Ovary (tissue), 9 donors: ENCODE data around the gene DNMT3L. TPM values are rescaled to one million over a fixed set of nuclear protein-coding genes. Genes with fewer than 3 reads are reported as not detected.

Source experiments
- DNase-seq, 5 donors: peaks; one replicate each; pipeline ENCODE4 v3.0.0-alpha.2; 2019 to 2020
- H3K27ac ChIP-seq, 2 donors: fragments of 200-600 bp; one replicate each; pipeline versions ENCODE4 v1.5.1 to v1.8.0; 2019 to 2022
- H3K27me3 ChIP-seq: fragments of 200-600 bp; one replicate; pipeline ENCODE4 v1.8.0; 2022
- H3K36me3 ChIP-seq: fragments of 200-600 bp; sonication (generic); one replicate; pipeline ENCODE4 v1.5.1; 2019
- H3K4me1 ChIP-seq: one replicate; pipeline ENCODE4 v1.8.1; 2013; ENCODE audit warnings: mild to moderate bottlenecking, moderate library complexity; ENCODE audit not compliant: insufficient read depth
- H3K4me3 ChIP-seq: fragments of 200-600 bp; sonication (generic); one replicate; pipeline ENCODE4 v1.5.1; 2017
- H3K9me3 ChIP-seq, 2 donors: fragments of 200-600 bp in 1 of 2; sonication (generic) in 1 of 2; one replicate each; pipeline versions ENCODE4 v1.5.1 to v1.8.1; 2013 to 2019; ENCODE audit warnings: mild to moderate bottlenecking in 1 of 2, moderate library complexity in 1 of 2
- CTCF ChIP-seq, 3 donors: fragments of 450-650 bp in 2 of 3; fragments of 200-600 bp in 1 of 3; IDR thresholded peaks; one replicate each; pipeline versions ENCODE4 v1.5.1 to v1.8.0; 2016 to 2022; ENCODE audit warnings: antibody characterized with exemption in 3 of 3, mild to moderate bottlenecking in 1 of 3
- EP300 ChIP-seq: sonication (generic); formaldehyde crosslinking; IDR thresholded peaks from one replicate; pipeline ENCODE4 v1.6.1; 2017; ENCODE audit warnings: antibody characterized with exemption
- POLR2A ChIP-seq: fragments of 450-650 bp; IDR thresholded peaks from one replicate; pipeline ENCODE4 v1.6.1; 2017; ENCODE audit warnings: antibody characterized with exemption, mild to moderate bottlenecking, moderate library complexity
- WGBS, 3 donors: extraction: QIAGEN DNeasy Blood & Tissue Kit in 1 of 3; methylation state at CpG; one replicate each; pipeline versions ENCODE4 v1.1.5 to v1.1.7; 2013 to 2017; 5-methylcytosine and 5-hydroxymethylcytosine counted together
- intact Hi-C, 4 donors: fragments of 100-400 bp; cut with DNase I; formaldehyde crosslinking; loops; one replicate each; pipeline versions ENCODE4 v1.11.0 to v1.15.1; 2022 to 2023
- polyA plus RNA-seq, 2 donors: library from polyadenylated mRNA; stranded (reverse); fragments of 200-250 nt in 1 of 2; fragments of 350-450 nt in 1 of 2; fragmentation: Illumina TruSeq in 1 of 2; extraction: RNeasy Lipid Tissue Mini Kit (QIAGEN cat#74804) in 1 of 2; gene quantifications; one replicate each; pipeline ENCODE4 v1.2.3, GENCODE V29; 2013 to 2014
- total RNA-seq, 7 donors: library from RNA; depleted of rRNA in 2 of 7; stranded (reverse); fragments of >200 nt in 2 of 7; fragmentation: NEBNext Ultra II Directional in 3 of 7; extraction: Animal tissue kit (Norgen Biotek cat#: 25700) in 3 of 7; gene quantifications; one replicate each; pipeline versions ENCODE4 v1.1.0 to v1.2.4, GENCODE V29; 2016 to 2023
- donor health status: DM: no; HTN: no; CAD: no; lungs with moderate emphysema.
- donor health status: DM: no; HTN: no; CAD: no.
- donor health status: Bipolar disorder and iron deficiency.
- donor health status: DM: yes; HTN: yes; CAD: no.
- donor health status: DM: no; HTN: no; CAD: no.
- donor health status: DM: yes; HTN: yes; CAD: no.

Gene DNMT3L
- total and polyA plus RNA-seq, 9 donors = not detected

GRCh38 chr21:44262338-44263056 is 800 bp upstream of the DNMT3L start:
- 68 to 79% (median 74%) methylated on average over 11 to 12 of the region's 12 CpGs for WGBS, 3 donors
- Histone ChIP-seq H3K9me3 (peaks cover 0 to 3% of the 10 kb centered on the region in 2 donors), H3K27ac (no peak overlapping the region), H3K27me3 (no peaks in the 10 kb centered on the region), H3K4me3 (no peak overlapping the region), H3K36me3 (no peaks in the 10 kb centered on the region), H3K4me1 (no peaks in the 10 kb centered on the region)
- DNase-seq = no peak
- intact Hi-C loops = no loop called here
- no peak for TF ChIP-seq EP300
- no peak for TF ChIP-seq CTCF (IDR thresholded peaks at IDR 0.05)
- no peak for TF ChIP-seq POLR2A

- Histone ChIP-seq H3K4me1 (no peaks in the 10 kb centered on the region), H3K27ac (no peak overlapping the region), H3K9me3 (peaks cover 0 to 3% of the 10 kb centered on the region in 2 donors), H3K27me3 (no peaks in the 10 kb centered on the region), H3K4me3 (no peak overlapping the region), H3K36me3 (no peaks in the 10 kb centered on the region)
- peak in 1 of 5 donors; percentile 28 for DNase-seq
- intact Hi-C loops = no loop called here
- TF ChIP-seq POLR2A (no peak), CTCF (IDR thresholded peaks at IDR 0.05) (no peak), EP300 (no peak)
- 72 to 79% (median 77%) methylated on average over 17 to 19 of the region's 19 CpGs for WGBS, 3 donors
These were observed 686 bp downstream of the DNMT3L start for GRCh38 chr21:44260791-44261631.

GRCh38 chr21:44260066-44260465 is 1.6 kb downstream of the DNMT3L start:
- H3K4me3 ChIP-seq = no peak overlapping the region

More at GRCh38 chr21:44260066-44260465, 1.6 kb downstream of the DNMT3L start:
- Histone ChIP-seq H3K4me1 (no peaks in the 10 kb centered on the region), H3K27ac (no peak overlapping the region), H3K36me3 (no peaks in the 10 kb centered on the region), H3K27me3 (no peaks in the 10 kb centered on the region), H3K9me3 (peaks cover 0 to 3% of the 10 kb centered on the region in 2 donors)
- no peak for DNase-seq
- TF ChIP-seq EP300 = no peak
- TF ChIP-seq CTCF (IDR thresholded peaks at IDR 0.05) = no peak
- TF ChIP-seq POLR2A = no peak
- intact Hi-C loops = no loop called here
- WGBS, 3 donors = 51 to 72% (median 63%) methylated on average over 4 of the region's 4 CpGs
